NCI-H146 (cell line): ENCODE results near the gene ABCC8.

ENCODE experiments used
- DNase-seq: peaks from one replicate; lab custom pipeline; 2025; lab: John Stamatoyannopoulos, UW

Gene ABCC8

DNA sequence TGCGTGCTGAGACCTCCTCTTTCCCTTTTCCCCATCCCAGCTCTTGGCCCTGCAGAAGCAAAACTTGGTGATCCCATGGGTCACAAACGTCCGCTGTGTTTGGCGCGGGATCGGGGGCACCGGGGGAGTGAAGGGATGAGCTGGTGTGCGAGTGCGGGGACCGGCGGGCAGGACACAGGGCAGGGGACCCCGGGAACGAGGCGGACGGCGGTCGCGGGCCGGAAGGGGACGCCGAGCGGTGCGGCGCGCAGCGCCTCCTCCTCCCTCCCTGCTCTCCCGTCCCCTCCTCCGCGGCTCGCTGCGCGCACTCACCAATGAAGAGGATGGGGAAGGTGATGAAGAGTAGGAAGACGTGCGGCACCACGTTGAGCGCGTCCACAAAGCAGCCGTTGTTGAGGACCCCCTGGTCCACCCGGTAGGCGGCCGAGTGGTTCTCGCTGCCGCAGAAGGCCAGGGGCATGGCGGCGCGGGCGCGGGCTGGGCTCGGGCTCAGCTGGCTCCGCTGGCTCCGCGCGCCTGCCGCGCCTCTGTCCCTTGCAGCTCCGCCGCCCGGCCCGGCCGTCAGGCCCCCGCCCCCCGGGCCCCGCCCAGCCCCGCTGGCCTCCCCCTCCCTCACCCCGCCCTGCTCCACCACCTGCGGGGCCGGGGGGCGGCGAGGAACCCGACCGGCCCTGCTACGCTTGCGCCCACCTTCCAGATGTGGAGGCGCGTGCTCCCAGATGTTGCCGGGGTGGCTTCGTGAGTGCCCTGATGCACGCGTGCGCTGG lies at the start of gene ABCC8:
Gene ABCC8, minus strand, starts transcription at position 529 of the 767 bp plus-strand sequence. Its CDS starts 69 bp downstream, at position 460.
- DNase-seq, result peak; percentile 53

GRCh38 chr11:17526326-17526725 lies 49.7 kb upstream of the ABCC8 start:
- DNase-seq, result no peak

DNA sequence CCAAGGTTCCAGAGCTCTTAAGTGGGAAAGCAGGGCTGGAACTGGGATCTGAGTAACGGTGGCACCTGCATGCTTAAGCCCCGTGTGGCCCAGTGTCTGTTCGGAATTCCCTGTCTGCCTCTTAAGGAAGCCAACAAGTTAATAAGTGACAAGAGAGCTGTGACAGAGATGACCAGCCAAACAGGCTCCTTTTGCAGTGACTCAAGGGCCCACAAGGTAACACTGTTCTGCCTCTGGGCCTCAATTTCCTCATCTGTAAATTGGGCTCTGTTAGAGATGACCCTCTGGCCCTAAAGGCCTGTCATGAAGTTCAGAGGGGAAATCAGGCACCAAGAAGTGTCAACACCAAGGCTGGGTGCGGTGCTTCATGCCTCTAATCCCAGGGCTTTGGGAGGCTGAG lies 48.9 kb upstream of the ABCC8 start:
- no peak for DNase-seq

GRCh38 chr11:17524221-17524620 lies 47.6 kb upstream of the ABCC8 start:
- DNase-seq, result no peak

GRCh38 chr11:17522655-17523054 lies 46.0 kb upstream of the ABCC8 start:
- DNase-seq, result no peak

GRCh38 chr11:17521106-17521900 lies 44.7 kb upstream of the ABCC8 start:
- DNase-seq, result no peak

DNA sequence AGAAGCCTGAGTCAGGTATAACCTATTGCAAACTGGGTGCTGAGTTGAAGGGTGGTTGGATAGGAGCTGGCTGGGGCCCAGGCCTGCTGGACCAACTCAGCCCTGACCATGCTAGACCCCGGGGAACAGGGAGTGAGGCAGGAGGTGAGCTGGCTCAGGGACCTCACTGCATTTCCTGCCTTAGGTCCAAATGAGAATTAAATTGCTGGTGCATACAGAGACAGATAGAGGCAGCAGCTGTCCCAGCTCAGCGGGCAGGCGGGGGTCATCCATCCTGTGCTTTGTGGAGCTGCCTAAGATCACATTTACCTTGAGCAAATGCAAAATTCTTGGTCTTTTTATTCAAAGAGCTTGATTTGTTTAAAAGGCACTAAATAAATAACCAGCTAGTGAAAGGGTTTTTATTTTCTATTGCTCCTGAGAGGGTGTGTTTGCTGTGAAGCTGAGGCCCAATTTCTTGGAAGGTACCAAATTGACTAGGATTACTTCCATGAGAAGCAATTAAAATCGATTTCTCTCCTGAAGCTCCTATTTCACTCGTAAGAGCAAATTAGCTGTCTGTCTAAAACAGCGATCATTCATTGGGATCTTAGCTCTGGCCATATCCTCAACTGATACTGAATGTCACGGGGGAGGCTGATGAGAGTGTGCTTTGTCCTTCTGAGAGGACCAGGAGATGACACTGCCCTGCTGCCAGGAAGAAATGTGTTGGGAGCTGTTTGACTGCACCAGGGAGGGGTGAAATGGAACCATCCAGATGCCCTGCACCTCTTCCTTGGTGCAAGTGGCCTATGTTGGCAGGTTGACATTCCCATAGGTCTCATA lies 42.6 kb upstream of the ABCC8 start:
- peak; percentile 93 for DNase-seq

- DNase-seq, result no peak
Observed at GRCh38 chr11:17518366-17518765, 41.7 kb upstream of the ABCC8 start.

- no peak for DNase-seq
Observed at GRCh38 chr11:17517186-17517585, 40.5 kb upstream of the ABCC8 start.

DNA sequence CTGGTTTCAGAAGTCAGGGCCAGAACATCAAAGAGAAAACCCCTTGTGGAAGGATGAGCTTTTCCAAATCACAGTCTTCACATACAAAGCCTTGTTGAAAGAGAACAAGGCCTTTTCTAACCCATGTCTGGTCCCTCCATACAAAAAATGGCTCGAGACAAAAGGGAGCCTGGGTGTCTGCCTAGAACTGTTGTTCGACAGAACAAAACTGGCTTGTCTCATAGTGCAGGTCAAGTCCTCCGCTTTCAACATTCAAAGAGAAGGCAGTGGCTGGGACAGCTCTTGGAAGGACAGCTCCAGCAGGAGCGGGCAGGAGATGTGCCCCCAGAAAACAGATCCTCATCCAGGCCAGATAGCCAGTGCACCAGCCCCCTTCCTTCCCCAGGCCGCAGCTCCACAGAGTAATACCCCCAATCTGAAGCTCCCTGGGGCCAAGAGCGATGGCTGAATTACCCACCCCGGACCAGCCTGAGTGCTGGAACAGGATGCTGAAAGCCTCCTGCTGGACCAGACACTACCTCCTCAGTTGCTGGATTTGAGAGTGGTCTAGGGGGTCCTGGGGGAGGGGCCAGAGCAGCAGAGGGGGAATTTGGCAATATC lies 40.0 kb upstream of the ABCC8 start:
- no peak for DNase-seq

DNA sequence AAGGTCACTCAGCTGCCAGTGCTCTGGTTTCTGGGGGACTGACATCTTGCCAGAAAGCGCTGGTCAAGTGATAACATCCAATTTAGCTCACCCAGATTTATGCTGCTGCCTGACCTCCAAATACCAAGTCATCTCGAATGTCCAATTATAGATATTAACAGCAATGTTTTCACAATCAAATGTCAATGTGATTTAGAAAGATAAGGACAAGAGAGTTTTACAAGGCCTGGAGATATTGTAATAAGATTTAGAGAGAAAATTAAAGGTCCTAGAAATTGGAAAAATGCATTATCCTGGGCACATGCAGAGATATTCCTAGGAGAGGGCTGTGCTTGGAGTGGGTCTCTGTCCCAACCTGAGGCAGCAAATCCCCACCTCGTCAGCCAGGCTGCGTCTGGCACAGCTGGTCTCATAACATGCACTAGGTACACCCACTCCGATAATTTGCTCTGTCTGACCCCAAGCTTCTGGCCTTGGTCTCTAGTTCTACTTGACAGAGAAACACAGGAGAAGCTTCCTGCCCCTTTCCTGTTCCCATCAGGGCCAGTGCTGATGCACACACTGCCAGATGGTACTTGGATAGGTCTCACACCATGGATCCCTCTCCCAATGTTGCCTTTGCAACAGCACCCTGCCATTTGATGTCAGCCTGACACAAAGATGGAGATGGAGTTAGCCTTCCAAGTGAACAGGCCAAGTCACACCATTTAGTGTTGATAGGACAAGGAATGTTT lies 39.0 kb upstream of the ABCC8 start:
- DNase-seq, result no peak

DNA sequence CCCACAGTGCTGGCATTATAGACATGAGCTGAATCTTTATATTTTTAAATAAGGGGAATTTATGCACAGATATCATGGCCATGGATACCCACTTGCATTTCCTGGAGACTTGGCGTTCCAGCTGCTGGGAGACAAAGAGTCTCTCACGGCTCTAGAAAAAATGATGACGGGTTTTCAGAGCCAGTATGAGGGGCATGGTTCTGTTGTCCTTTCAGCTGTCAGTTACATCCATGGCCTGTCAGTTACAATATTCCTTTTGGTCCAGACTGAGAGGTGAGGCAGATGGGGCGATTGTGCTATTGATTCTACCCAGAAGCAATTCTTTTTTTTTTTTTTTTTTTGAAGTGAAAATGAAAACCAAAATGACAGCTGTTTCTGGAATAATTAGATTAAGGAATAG lies 37.8 kb upstream of the ABCC8 start:
- no peak for DNase-seq

- DNase-seq, result no peak
Observed at GRCh38 chr11:17513853-17514252, 37.2 kb upstream of the ABCC8 start.

DNA sequence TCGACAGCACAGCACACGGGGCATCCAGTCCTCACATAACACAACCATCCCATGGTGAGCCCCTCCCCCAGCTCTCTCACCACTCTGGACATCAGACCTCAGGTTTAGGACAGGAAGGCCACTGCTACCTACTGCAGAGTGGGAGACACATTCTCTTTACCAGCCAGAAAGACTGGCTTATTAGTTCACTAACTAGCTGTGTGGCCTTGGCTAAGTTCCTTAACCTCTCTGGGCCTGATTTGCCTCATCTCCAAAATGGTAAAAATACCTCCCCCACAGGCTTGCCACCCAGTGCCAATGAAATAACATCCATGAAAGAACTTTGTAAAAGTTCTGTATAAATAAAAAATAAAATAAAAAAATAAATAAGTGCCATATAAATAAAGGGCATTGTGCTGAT lies 35.5 kb upstream of the ABCC8 start:
- no peak for DNase-seq

GRCh38 chr11:17511571-17511970 lies 34.9 kb upstream of the ABCC8 start:
- DNase-seq, result no peak

- no peak for DNase-seq
Observed at GRCh38 chr11:17510507-17511206, 34.0 kb upstream of the ABCC8 start.

GRCh38 chr11:17508791-17509190 lies 32.1 kb upstream of the ABCC8 start:
- no peak for DNase-seq

GRCh38 chr11:17508306-17508705 lies 31.7 kb upstream of the ABCC8 start:
- DNase-seq, result no peak

DNA sequence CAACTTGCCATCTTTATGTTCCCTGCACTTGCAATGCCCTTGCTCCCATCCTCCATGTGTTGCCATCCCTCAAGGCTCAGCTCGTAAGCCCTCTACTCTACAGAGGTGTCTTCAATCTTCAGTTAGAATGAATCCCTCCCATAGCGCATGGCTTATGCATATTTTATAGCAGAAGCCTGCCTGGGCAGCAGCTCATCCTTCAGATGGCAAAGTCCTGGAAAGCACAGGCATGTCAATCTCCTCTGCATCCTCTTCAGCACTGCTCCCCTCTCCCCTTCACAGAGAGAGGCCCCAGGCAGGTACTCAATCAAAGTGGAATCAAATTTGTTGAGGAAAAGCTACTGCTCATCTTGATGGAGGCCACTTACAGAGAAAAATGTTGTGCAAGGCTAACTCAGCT lies 31.1 kb upstream of the ABCC8 start:
- DNase-seq, result no peak

DNA sequence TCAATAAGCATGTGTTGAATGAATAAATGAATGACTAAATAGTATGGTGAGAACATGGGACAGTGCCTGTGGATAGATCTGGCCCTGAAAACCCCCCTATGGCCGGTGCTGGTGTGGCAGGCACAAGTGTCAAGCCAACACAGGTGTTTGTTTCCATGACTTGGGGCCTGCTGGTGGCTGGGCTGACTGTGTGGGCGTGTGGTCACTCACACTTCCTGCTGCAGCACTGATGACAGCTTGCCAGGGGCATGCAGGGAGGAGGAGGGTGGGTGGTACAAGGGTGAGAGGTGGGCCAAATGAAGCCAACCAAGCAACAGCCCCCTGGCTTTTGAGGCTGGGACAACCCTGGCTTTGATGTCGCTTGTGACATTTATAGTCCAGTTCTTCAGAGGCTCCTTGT lies 30.3 kb upstream of the ABCC8 start:
- DNase-seq, result no peak

- DNase-seq, result no peak
Observed at GRCh38 chr11:17506314-17506713, 29.7 kb upstream of the ABCC8 start.
